PC-3 (cell line): ENCODE results near the gene OVCA2. TPM values are rescaled to one million over a fixed set of nuclear protein-coding genes. Genes with fewer than 3 reads are reported as not detected.

ENCODE experiments used
- ATAC-seq: fragments of 200-7000 bp; cut with Tn5 transposase; 2 replicates; pipeline ENCODE4 v1.9.1; 2020; ENCODE audit warnings: mild to moderate bottlenecking, moderate library complexity
- BruUV-seq: library from RNA; stranded (reverse); fragments of 400-500 nt; replicated peaks from 2 replicates; lab custom pipeline; 2021; lab: Mats Ljungman, UMichigan
- CTCF ChIA-PET: fragments of 300-600 bp; sonication (Branson Sonifier 250); formaldehyde crosslinking; loops from one replicate; lab custom pipeline; 2022; ENCODE audit warnings: antibody characterized with exemption; lab: Charles Lee
- POLR2A ChIA-PET: fragments of 300-600 bp; sonication (Branson Sonifier 250); formaldehyde crosslinking; loops from one replicate; lab custom pipeline; 2022; ENCODE audit warnings: antibody characterized with exemption; ENCODE audit not compliant: unreplicated experiment; lab: Charles Lee
- DNase-seq: peaks from one replicate; pipeline ENCODE4 v3.0.0-alpha.2; 2015
- H2AFZ ChIP-seq: fragments of 300-600 bp; sonication (generic); 2 replicates; pipeline ENCODE4 v1.6.0; 2016; ENCODE audit warnings: antibody characterized with exemption, low read length
- H3F3A ChIP-seq: fragments of 300-600 bp; sonication (generic); one replicate; pipeline ENCODE4 v1.6.0; 2017; ENCODE audit warnings: antibody characterized with exemption, low read length, control low read depth, mild to moderate bottlenecking; ENCODE audit not compliant: unreplicated experiment
- H3K27ac ChIP-seq: fragments of 300-600 bp; sonication (generic); 2 replicates; pipeline ENCODE4 v1.5.1; 2016; ENCODE audit warnings: mild to moderate bottlenecking, low read length
- H3K27me3 ChIP-seq: fragments of 300-600 bp; sonication (generic); 2 replicates; pipeline ENCODE4 v1.6.1; 2016; ENCODE audit warnings: low read length, mixed read lengths
- H3K36me3 ChIP-seq: fragments of 300-600 bp; sonication (generic); 2 replicates; pipeline ENCODE4 v1.6.1; 2016; ENCODE audit warnings: low read depth, mixed run types, low read length, mixed read lengths
- H3K4me1 ChIP-seq: fragments of 300-600 bp; sonication (generic); 2 replicates; pipeline ENCODE4 v1.5.1; 2016; ENCODE audit warnings: low read length; ENCODE audit not compliant: insufficient read depth
- H3K4me2 ChIP-seq: fragments of 300-600 bp; sonication (generic); 2 replicates; pipeline ENCODE4 v1.6.0; 2016; ENCODE audit warnings: low read length
- H3K4me3 ChIP-seq: fragments of 300-600 bp; sonication (generic); 2 replicates; pipeline ENCODE4 v1.5.1; 2016; ENCODE audit warnings: mild to moderate bottlenecking, low read length, mixed read lengths
- H3K79me2 ChIP-seq: fragments of 300-600 bp; sonication (generic); 2 replicates; pipeline ENCODE4 v1.6.1; 2017; ENCODE audit warnings: low read length, mixed read lengths
- H3K9ac ChIP-seq: fragments of 300-600 bp; sonication (generic); 2 replicates; pipeline ENCODE4 v1.6.0; 2016; ENCODE audit warnings: mild to moderate bottlenecking, low read length
- H3K9me2 ChIP-seq: fragments of 300-600 bp; sonication (generic); replicated peaks from 2 replicates; pipeline ENCODE4 v1.6.1; 2016; ENCODE audit warnings: mixed run types, low read length, mixed read lengths
- H3K9me3 ChIP-seq: fragments of 300-600 bp; sonication (generic); 2 replicates; pipeline ENCODE4 v1.6.1; 2016; ENCODE audit warnings: low read length, mixed read lengths
- H4K20me1 ChIP-seq: fragments of 300-600 bp; sonication (generic); 2 replicates; pipeline ENCODE4 v1.6.1; 2016; ENCODE audit warnings: low read length, mixed read lengths
- CTCF ChIP-seq: fragments of 300-600 bp; sonication (generic); conservative IDR thresholded peaks from 2 replicates; pipeline ENCODE4 v1.5.1; 2017; ENCODE audit warnings: antibody characterized with exemption, low read depth, mild to moderate bottlenecking, low read length
- EZH2 ChIP-seq: fragments of 300-600 bp; sonication (generic); IDR thresholded peaks from one replicate; pipeline ENCODE4 v1.6.1; 2017; ENCODE audit warnings: antibody characterized with exemption, mild to moderate bottlenecking, low read length; ENCODE audit not compliant: unreplicated experiment
- EZH2phosphoT487 ChIP-seq: fragments of 300-600 bp; sonication (generic); IDR thresholded peaks from 2 replicates; pipeline ENCODE4 v1.6.1; 2018; ENCODE audit warnings: mild to moderate bottlenecking, antibody characterized with exemption, low read length, borderline replicate concordance
- intact Hi-C: fragments of 100-400 bp; cut with micrococcal nuclease; formaldehyde crosslinking; loops from 2 replicates; pipeline ENCODE4 v1.9.0; 2023
- total RNA-seq: library from RNA; depleted of rRNA; stranded (reverse); fragments of >200 nt; gene quantifications from 2 replicates; pipeline ENCODE4 v1.2.3, GENCODE V29; 2014

Gene OVCA2
- total RNA-seq, 1 experiment from 2014 or later: 58.6 TPM

GRCh38 chr17:2042933-2043332 is 1.1 kb downstream of the OVCA2 start:
- peaks cover 15% of the 10 kb centered on the region for H3K79me2 ChIP-seq
- intact Hi-C loops: no loop called here
- ATAC-seq: no peak
- CTCF ChIA-PET: no interaction called here
- H3K27me3 ChIP-seq: no peaks in the 10 kb centered on the region
- H3K27ac ChIP-seq: no peak overlapping the region
- peak overlapping the region; percentile 99 for H3K4me2 ChIP-seq
- TSS peak; percentile 59 for BruUV-seq
- DNase-seq: no peak
- peak overlapping the region; percentile 90 for H3K4me3 ChIP-seq
- H3K9me3 ChIP-seq: no peaks in the 10 kb centered on the region
- H4K20me1 ChIP-seq: no peaks in the 10 kb centered on the region
- peaks cover 5% of the 10 kb centered on the region; the same call in 1 of the 2 replicates for H3K36me3 ChIP-seq
- no peaks in the 10 kb centered on the region for H3K9me2 ChIP-seq
- TF ChIP-seq CTCF: no peak
- TF ChIP-seq EZH2phosphoT487: no peak
- no peak for TF ChIP-seq EZH2
- H3K4me1 ChIP-seq: peaks cover 25% of the 10 kb centered on the region
- H2AFZ ChIP-seq: no peak overlapping the region
- H3K9ac ChIP-seq: peak overlapping the region; percentile 92
- POLR2A ChIA-PET: no interaction called here
- peaks cover 4% of the 10 kb centered on the region for H3F3A ChIP-seq

- Histone ChIP-seq H3K9ac (no peak overlapping the region), H3F3A (peaks cover 4% of the 10 kb centered on the region), H3K4me1 (peaks cover 25% of the 10 kb centered on the region), H3K9me3 (no peaks in the 10 kb centered on the region), H3K27ac (no peak overlapping the region), H2AFZ (no peak overlapping the region), H3K36me3 (peaks cover 5% of the 10 kb centered on the region; the same call in 1 of the 2 replicates), H3K9me2 (no peaks in the 10 kb centered on the region), H3K79me2 (peaks cover 15% of the 10 kb centered on the region), H3K27me3 (no peaks in the 10 kb centered on the region), H4K20me1 (no peaks in the 10 kb centered on the region), H3K4me2 (peak overlapping the region; percentile 99), H3K4me3 (no peak overlapping the region)
- ChIA-PET POLR2A (no interaction called here), CTCF (interaction anchor here (0.6 kb wide), 1 partner anchor 328 kb away, joined by 4 read pairs; no protein-coding TSS in a partner anchor)
- no peak; the same call in 1 of the 2 replicates for ATAC-seq
- peak; percentile 59 for DNase-seq
- no TSS peak for BruUV-seq
- intact Hi-C loops: no loop called here
- TF ChIP-seq EZH2phosphoT487 (no peak), CTCF (no peak), EZH2 (no peak)
These were observed 2.0 kb downstream of the OVCA2 start for GRCh38 chr17:2043785-2044184.

GRCh38 chr17:2044263-2044894 is 2.6 kb downstream of the OVCA2 start:
- CTCF ChIA-PET: no interaction called here
- POLR2A ChIA-PET: no interaction called here
- DNase-seq (no peak), ATAC-seq (no peak)
- H3K9ac ChIP-seq: no peak overlapping the region
- H2AFZ ChIP-seq: no peak overlapping the region
- H3K9me3 ChIP-seq: no peaks in the 10 kb centered on the region
- peaks cover 5% of the 10 kb centered on the region; the same call in 1 of the 2 replicates for H3K36me3 ChIP-seq
- no peak overlapping the region for H3K27ac ChIP-seq
- no peaks in the 10 kb centered on the region for H3K9me2 ChIP-seq
- no peak overlapping the region for H3K4me3 ChIP-seq
- H4K20me1 ChIP-seq: no peaks in the 10 kb centered on the region
- H3F3A ChIP-seq: peaks cover 4% of the 10 kb centered on the region
- H3K27me3 ChIP-seq: no peaks in the 10 kb centered on the region
- peaks cover 15% of the 10 kb centered on the region for H3K79me2 ChIP-seq
- TF ChIP-seq EZH2 (no peak), EZH2phosphoT487 (no peak), CTCF (no peak)
- peaks cover 29% of the 10 kb centered on the region for H3K4me1 ChIP-seq
- no peak overlapping the region for H3K4me2 ChIP-seq
- BruUV-seq: no TSS peak
- intact Hi-C loops: no loop called here
